Left ventricle myocardium superior (tissue), 1 donor: ENCODE measurements around the gene PCDHGA7. TPM values are rescaled to one million over a fixed set of nuclear protein-coding genes. Genes with fewer than 3 reads are reported as not detected.
"Not testable (repeated sequence)": the region's sequence is repeated elsewhere in the genome, so short reads cannot be mapped to it uniquely, and the experiment has no call there.

ENCODE experiments used
- ATAC-seq: fragments of 200-7000 bp; cut with Tn5 transposase; one replicate; pipeline ENCODE4 v1.9.1; 2020; ENCODE audit warnings: mild to moderate bottlenecking, moderate library complexity
- DNase-seq: peaks from one replicate; pipeline ENCODE4 v3.0.0-alpha.2; 2020
- intact Hi-C: fragments of 100-400 bp; cut with micrococcal nuclease; formaldehyde crosslinking; loops from one replicate; pipeline ENCODE4 v1.11.0; 2022
- long read RNA-seq: library from polyadenylated mRNA; unstranded; transcript quantifications from one replicate; pipeline ENCODE4 v2.0.0, GENCODE V29; 2021
- total RNA-seq: library from RNA; stranded (reverse); fragmentation: NEBNext Ultra II Directional; extraction: Animal tissue kit (Norgen Biotek cat#: 25700); gene quantifications from one replicate; pipeline ENCODE4 v1.2.1, GENCODE V29; 2021
- donor health status: DM: no; HTN: yes; CAD: no; lungs with severe emphysema.

PCDHGA7 gene
- total RNA-seq, result 7.0 TPM
- long read RNA-seq, result 0 reads

DNA sequence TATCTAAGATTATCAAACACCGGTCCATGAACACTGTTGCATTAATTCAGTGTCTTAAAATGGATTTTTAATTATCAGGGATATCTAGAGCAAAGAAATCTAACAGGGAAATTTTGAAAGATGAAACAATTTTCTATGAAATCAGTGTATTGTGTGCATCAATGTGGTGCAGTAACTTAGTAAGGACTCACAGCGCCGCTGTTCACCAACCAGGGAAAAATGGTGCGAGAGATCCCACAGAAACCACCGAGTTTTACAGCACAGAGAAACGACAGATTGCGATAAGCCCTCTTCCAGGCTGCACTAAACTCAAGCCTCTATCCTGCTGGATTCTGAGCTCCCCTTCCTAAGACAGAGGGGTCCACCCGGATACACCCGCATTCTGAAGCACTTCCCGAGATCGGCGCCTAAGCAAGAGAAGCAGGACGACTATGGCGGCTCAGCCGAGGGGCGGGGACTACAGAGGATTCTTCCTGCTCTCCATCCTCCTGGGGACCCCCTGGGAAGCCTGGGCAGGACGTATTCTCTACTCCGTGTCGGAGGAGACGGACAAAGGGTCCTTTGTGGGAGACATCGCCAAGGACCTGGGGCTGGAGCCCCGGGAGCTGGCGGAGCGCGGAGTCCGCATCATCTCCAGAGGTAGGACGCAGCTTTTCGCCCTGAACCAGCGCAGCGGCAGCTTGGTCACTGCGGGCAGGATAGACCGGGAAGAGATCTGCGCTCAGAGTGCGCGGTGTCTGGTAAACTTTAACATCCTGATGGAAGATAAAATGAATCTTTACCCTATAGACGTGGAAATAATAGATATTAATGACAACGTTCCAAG is at the start of gene PCDHGA7:
Gene PCDHGA7 (plus strand): TSS at position 274 of the 826 bp plus-strand sequence. CDS start 158 bp downstream, at position 432.
- DNase-seq (no peak), ATAC-seq (peak; percentile 39)
- intact Hi-C loops, result no loop called here

GRCh38 chr5:141338538-141339306 is 43.8 kb upstream of the PCDHGA7 start, which contains the start of gene PCDHGA2:
PCDHGA2 (plus strand) TSS chr5:141338760.
- DNase-seq, result no peak
- intact Hi-C loops, result no loop called here
- peak; percentile 69 for ATAC-seq

GRCh38 chr5:141340781-141341354 is 41.7 kb upstream of the PCDHGA7 start:
- DNase-seq, intact Hi-C loops, ATAC-seq: not testable (repeated sequence)

DNA sequence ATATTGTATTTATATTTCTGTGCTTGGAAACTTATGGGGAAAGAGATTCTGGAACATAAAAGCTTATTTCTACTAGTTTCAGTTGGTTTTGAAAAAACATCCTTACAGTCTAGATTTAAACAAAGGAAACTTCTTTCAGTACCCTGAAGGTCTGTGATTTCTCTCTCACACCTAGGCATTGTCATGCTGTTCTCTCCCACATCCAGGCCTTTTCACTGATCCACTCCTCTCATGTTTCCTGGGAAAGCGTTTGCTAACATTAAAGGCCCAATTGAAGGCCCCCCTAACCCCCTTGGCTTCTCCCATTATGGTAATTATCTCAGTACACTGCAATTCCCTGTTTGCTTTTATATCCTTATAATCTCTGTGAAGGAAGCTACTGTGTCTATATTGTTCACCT is 39.8 kb upstream of the PCDHGA7 start:
- intact Hi-C loops, result no loop called here
- DNase-seq (no peak), ATAC-seq (peak; percentile 73)

DNA sequence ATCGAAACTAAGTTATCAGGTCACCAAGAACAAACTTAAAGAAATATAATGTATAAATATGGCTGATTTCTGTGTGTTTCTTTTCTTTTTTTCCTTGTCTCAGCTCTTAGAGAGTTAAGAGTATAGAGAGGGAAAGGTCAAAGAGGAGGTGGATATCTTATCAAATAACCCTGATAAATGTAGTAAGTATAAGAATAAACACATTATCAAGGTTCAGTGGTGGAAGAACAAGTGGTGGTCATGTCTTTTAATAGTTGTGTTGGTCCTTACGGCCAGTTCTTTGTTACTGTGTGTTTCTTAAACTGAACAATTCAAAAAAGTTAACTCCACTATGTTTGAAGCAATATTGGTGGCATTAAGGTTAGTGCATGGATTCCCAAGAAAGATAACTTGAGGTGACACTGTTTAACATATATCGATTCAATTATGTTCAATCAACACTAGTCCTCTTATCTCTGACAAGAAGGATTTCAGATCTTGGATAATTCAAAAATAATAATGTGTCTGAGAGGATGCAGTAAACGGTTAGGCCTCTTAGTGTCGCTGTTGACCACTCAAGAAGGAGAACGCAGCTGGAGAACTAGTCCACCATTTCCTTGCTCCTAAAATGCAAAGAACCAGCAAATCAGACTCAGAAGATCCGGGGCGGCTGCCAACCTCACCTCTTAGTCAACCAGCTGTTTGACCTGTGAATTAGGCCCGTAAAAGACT is 39.1 kb upstream of the PCDHGA7 start, which contains the start of gene PCDHGA3:
Gene PCDHGA3 (plus strand): TSS at position 588 of the 711 bp plus-strand sequence. CDS start 205 bp downstream, outside the sequence.
- ATAC-seq (peak; percentile 73), DNase-seq (no peak)
- intact Hi-C loops, result no loop called here

DNA sequence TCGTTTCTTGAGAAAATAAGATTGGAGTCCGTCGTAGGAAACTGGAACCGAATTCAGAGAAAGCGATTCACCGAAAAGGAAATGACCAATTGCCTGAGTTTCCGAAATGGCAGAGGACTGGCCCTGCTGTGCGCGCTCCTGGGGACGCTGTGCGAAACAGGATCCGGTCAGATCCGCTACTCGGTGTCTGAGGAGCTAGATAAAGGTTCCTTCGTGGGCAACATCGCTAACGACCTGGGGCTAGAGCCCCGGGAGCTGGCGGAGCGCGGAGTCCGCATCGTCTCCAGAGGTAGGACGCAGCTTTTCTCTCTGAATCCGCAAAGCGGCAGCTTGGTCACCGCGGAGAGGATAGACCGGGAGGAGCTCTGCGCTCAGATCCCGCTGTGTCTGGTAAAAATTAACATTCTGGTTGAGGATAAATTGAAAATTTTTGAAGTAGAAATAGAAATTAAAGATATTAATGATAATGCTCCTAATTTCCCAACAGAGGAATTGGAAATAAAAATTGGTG is 38.5 kb upstream of the PCDHGA7 start:
- no peak for DNase-seq
- peak; percentile 34 for ATAC-seq
- intact Hi-C loops, result no loop called here

DNA sequence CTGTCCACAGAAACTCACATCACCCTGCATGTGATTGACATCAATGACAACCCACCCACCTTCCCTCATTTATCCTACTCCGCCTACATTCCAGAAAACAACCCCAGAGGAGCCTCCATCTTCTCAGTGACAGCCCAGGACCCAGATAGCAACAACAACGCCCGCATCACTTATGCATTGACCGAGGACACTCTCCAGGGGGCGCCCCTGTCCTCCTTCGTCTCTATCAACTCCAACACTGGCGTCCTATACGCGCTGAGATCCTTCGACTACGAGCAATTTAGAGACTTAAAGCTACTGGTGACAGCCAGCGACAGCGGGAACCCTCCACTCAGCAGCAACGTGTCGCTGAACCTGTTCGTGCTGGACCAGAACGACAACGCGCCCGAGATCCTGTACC is 37.2 kb upstream of the PCDHGA7 start:
- ATAC-seq (no peak), DNase-seq (no peak)
- intact Hi-C loops, result no loop called here

DNA sequence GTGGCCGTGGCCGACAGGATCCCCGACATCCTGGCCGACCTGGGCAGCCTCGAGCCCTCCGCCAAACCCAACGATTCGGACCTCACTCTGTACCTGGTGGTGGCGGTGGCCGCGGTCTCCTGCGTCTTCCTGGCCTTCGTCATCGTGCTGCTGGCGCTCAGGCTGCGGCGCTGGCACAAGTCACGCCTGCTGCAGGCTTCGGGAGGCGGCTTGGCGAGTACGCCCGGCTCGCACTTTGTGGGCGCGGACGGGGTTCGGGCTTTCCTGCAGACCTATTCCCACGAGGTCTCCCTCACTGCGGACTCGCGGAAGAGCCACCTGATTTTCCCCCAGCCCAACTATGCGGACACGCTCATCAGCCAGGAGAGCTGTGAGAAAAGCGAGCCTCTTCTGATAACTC is 36.5 kb upstream of the PCDHGA7 start:
- intact Hi-C loops, DNase-seq, ATAC-seq: not testable (repeated sequence)

DNA sequence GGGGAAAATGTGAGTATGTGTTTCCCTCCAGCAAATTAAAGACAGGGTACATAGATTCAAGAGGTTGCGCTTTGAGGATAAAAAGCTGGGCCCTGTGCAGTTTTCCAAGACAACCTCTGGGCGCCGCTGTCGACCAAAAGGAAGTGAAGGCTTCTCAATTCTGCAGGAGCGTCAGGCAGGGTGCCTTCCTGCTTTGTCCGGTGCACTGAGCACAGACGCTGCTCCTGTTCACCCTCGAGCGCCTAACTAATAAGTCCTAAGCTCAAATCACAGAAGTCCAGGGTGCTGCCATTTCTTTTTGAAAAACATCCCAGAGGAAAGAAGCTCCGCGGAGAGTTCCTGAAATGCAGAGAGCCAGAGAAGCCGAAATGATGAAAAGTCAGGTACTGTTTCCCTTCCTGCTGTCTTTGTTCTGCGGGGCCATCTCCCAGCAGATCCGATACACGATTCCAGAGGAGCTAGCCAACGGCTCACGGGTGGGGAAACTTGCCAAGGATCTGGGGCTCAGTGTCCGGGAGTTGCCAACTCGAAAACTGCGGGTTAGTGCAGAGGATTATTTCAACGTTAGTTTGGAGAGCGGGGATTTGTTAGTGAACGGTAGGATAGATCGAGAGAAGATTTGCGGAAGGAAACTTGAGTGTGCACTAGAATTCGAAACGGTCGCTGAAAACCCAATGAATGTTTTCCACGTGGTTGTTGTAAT is 32.5 kb upstream of the PCDHGA7 start, which contains the start of gene PCDHGB1:
Gene PCDHGB1 (plus strand): TSS at position 183 of the 703 bp plus-strand sequence. CDS start 162 bp downstream, at position 345.
- ATAC-seq, result peak; percentile 88
- DNase-seq, result peak; percentile 72
- intact Hi-C loops, result no loop called here

DNA sequence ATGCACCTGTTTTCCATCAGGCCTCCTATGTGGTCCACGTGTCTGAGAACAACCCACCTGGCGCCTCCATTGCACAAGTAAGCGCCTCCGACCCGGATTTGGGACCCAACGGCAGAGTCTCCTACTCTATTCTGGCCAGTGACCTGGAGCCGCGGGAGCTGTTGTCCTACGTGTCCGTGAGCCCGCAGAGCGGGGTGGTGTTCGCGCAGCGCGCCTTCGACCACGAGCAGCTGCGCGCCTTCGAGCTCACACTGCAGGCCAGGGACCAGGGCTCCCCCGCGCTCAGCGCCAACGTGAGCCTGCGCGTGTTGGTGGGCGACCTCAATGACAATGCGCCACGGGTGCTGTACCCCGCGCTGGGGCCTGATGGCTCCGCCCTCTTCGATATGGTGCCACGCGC is 31.0 kb upstream of the PCDHGA7 start:
- DNase-seq, result no peak
- no peak for ATAC-seq
- intact Hi-C loops, result no loop called here

GRCh38 chr5:141354900-141355469 is 27.6 kb upstream of the PCDHGA7 start, which contains the start of gene PCDHGA4:
PCDHGA4 (plus strand) TSS chr5:141355021; CDS start chr5:141355108, 87 bp downstream.
- intact Hi-C loops, result no loop called here
- ATAC-seq (no peak), DNase-seq (no peak)

GRCh38 chr5:141355641-141356040 is 26.9 kb upstream of the PCDHGA7 start:
- intact Hi-C loops, result no loop called here
- ATAC-seq (no peak), DNase-seq (no peak)

GRCh38 chr5:141356133-141356532 is 26.4 kb upstream of the PCDHGA7 start:
- ATAC-seq (no peak), DNase-seq (no peak)
- intact Hi-C loops, result no loop called here

- no peak for DNase-seq
- ATAC-seq, result peak; percentile 24
- intact Hi-C loops, result no loop called here
Observed at GRCh38 chr5:141356950-141357349, 25.6 kb upstream of the PCDHGA7 start.

GRCh38 chr5:141359790-141360426 is 22.6 kb upstream of the PCDHGA7 start, which contains the start of gene PCDHGB2:
PCDHGB2 (plus strand) TSS chr5:141359994; CDS start chr5:141360136, 142 bp downstream.
- DNase-seq, result no peak
- intact Hi-C loops, result no loop called here
- ATAC-seq, result peak; percentile 45

DNA sequence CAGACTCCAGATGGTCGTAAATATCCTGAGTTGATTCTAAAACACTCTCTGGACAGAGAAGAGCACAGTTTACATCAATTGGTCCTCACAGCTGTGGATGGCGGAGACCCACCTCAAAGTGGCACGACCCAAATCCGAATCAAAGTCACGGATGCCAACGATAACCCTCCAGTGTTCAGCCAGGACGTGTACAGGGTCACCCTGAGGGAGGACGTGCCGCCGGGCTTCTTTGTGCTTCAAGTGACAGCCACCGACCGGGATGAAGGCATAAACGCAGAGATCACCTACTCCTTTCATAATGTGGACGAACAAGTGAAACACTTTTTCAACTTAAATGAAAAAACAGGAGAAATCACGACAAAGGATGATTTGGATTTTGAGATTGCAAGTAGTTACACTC is 21.9 kb upstream of the PCDHGA7 start:
- intact Hi-C loops, result no loop called here
- no peak for ATAC-seq

GRCh38 chr5:141362719-141363118 is 19.8 kb upstream of the PCDHGA7 start:
- intact Hi-C loops, result no loop called here
- DNase-seq (no peak), ATAC-seq (no peak)

More for the DNA sequence above, 21.9 kb upstream of the PCDHGA7 start:
- no peak for DNase-seq
